WTC11 (cell line): ENCODE measurements around the gene CSTPP1.

Experiments used
- ATF2 ChIP-seq: sonication (generic); formaldehyde crosslinking; IDR thresholded peaks from 2 replicates; pipeline ENCODE4 v1.8.1; 2022; ENCODE audit warnings: low read depth, missing genetic modification reagents, borderline replicate concordance
- CREM ChIP-seq: sonication (generic); formaldehyde crosslinking; IDR thresholded peaks from 2 replicates; pipeline ENCODE4 v1.8.1; 2022; ENCODE audit warnings: mild to moderate bottlenecking, missing genetic modification reagents, moderate library complexity
- CTCF ChIP-seq: fragments of 200-600 bp; IDR thresholded peaks from 2 replicates; pipeline ENCODE4 v1.8.0; 2022; ENCODE audit warnings: antibody characterized with exemption
- GABPB1 ChIP-seq: sonication (generic); formaldehyde crosslinking; IDR thresholded peaks from 2 replicates; pipeline ENCODE4 v1.8.1; 2023; ENCODE audit warnings: mild to moderate bottlenecking, missing genetic modification reagents
- SP1 ChIP-seq: sonication (generic); formaldehyde crosslinking; conservative IDR thresholded peaks from 2 replicates; pipeline ENCODE4 v1.8.1; 2022; ENCODE audit warnings: missing genetic modification reagents
- ZNF232 ChIP-seq: sonication (generic); formaldehyde crosslinking; IDR thresholded peaks from 2 replicates; pipeline ENCODE4 v1.8.0; 2022; ENCODE audit warnings: mild to moderate bottlenecking, missing genetic modification reagents

DNA sequence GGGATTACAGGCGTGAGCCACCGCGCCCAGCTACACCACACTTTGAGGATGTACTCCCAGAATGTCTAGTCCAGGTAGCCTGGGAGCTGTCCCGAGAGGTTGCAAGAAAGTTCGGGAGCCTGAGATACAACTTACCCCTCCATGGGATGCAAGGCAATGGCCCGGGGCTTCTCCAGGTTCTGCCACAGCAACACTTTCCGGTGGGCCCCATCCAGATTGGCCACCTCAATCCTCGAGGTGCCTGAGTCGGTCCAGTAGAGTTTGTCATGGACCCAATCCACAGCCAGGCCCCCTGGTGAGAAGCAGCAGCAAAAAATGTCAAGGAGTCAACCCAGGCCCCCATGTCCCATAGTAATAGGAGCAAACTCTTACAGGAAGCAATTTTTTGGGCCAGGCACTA is 43.7 kb upstream of the CSTPP1 start:
- TF ChIP-seq CTCF (no peak), ZNF232 (no peak), SP1 (no peak), CREM (CRISPR knock-in tag) (no peak), GABPB1 (CRISPR knock-in tag) (no peak), ATF2 (CRISPR knock-in tag) (no peak)
